Superior temporal gyrus (tissue), 1 donor: Measurements from ENCODE around the gene CCR7.

Experiments used
- DNase-seq: peaks from one replicate; pipeline ENCODE4 v3.0.0-alpha.2; 2016; ENCODE audit errors: extremely low spot score

Gene CCR7

GRCh38 chr17:40516581-40517285, 48.5 kb downstream of the CCR7 start:
- DNase-seq, result no peak

- no peak for DNase-seq
Measured at GRCh38 chr17:40515491-40516041, 49.7 kb downstream of the CCR7 start.

GRCh38 chr17:40515011-40515410, 50.3 kb downstream of the CCR7 start:
- no peak for DNase-seq

- DNase-seq, result no peak
Measured at GRCh38 chr17:40514013-40514875, 51.0 kb downstream of the CCR7 start.

- no peak for DNase-seq
Measured at GRCh38 chr17:40511667-40512220, 53.5 kb downstream of the CCR7 start.

- no peak for DNase-seq
Measured at GRCh38 chr17:40511136-40511535, 54.1 kb downstream of the CCR7 start.

GRCh38 chr17:40510328-40510648, 55.0 kb downstream of the CCR7 start:
- no peak for DNase-seq

GRCh38 chr17:40509626-40510327, 55.5 kb downstream of the CCR7 start:
- no peak for DNase-seq

- no peak for DNase-seq
Measured at GRCh38 chr17:40506786-40507185, 58.5 kb downstream of the CCR7 start.
